CD4-positive, alpha-beta memory T cell (primary cell): ENCODE results near the gene NET1. TPM values are rescaled to one million over a fixed set of nuclear protein-coding genes. Genes with fewer than 3 reads are reported as not detected.

ENCODE experiments used
- CTCF ChIA-PET: fragments of 350-600 bp; sonication (Branson Sonifier 250); formaldehyde crosslinking; loops from one replicate; lab custom pipeline; 2021; ENCODE audit warnings: inconsistent platforms; ENCODE audit not compliant: partially characterized antibody; lab: Charles Lee
- POLR2A ChIA-PET: fragments of 350-600 bp; sonication (Branson Sonifier 250); formaldehyde crosslinking; loops from one replicate; lab custom pipeline; 2021; ENCODE audit not compliant: partially characterized antibody; lab: Charles Lee
- DNase-seq, 5 donors: peaks; one replicate each; pipeline versions ENCODE4 v3.0.0 to v3.0.0-alpha.2; 2020 to 2022; ENCODE audit warnings: mixed read lengths in 1 of 5
- H3K27ac ChIP-seq: one replicate; pipeline ENCODE4 v1.7.0; 2013; ENCODE audit warnings: low read depth, low read length
- H3K27me3 ChIP-seq: 2 replicates; pipeline ENCODE4 v1.7.0; 2013; ENCODE audit warnings: mild to moderate bottlenecking, low read length, moderate library complexity; ENCODE audit not compliant: insufficient read depth
- H3K36me3 ChIP-seq: 2 replicates; pipeline ENCODE4 v1.7.0; 2013; ENCODE audit warnings: mild to moderate bottlenecking, low read length, moderate library complexity; ENCODE audit not compliant: insufficient read depth
- H3K4me1 ChIP-seq: 2 replicates; pipeline ENCODE4 v1.7.0; 2013; ENCODE audit warnings: mild to moderate bottlenecking, low read length, moderate library complexity; ENCODE audit not compliant: insufficient read depth
- H3K4me3 ChIP-seq, 2 donors: one replicate each; pipeline ENCODE4 v1.7.0; 2013; ENCODE audit warnings: low read length in 2 of 2, mild to moderate bottlenecking in 1 of 2
- H3K9me3 ChIP-seq, 2 donors: one replicate each; pipeline ENCODE4 v1.7.0; 2013; ENCODE audit warnings: low read length in 2 of 2, control low read depth in 1 of 2; ENCODE audit not compliant: control insufficient read depth in 1 of 2
- H3K27ac Mint-ChIP-seq, 7 donors: one replicate each; pipeline ENCODE4 v1.8.0; 2020 to 2021; ENCODE audit warnings: mixed read lengths in 7 of 7, mild to moderate bottlenecking in 6 of 7, inconsistent platforms in 3 of 7, moderate library complexity in 3 of 7
- H3K27me3 Mint-ChIP-seq, 2 donors: one replicate each; pipeline ENCODE4 v1.8.0; 2020 to 2021; ENCODE audit warnings: mixed read lengths in 2 of 2
- H3K36me3 Mint-ChIP-seq, 2 donors: one replicate each; pipeline ENCODE4 v1.8.0; 2020 to 2021; ENCODE audit warnings: mixed read lengths in 2 of 2, inconsistent platforms in 1 of 2, mild to moderate bottlenecking in 1 of 2
- H3K4me1 Mint-ChIP-seq, 4 donors: one replicate each; pipeline ENCODE4 v1.8.0; 2020 to 2021; ENCODE audit warnings: mixed read lengths in 4 of 4, mild to moderate bottlenecking in 1 of 4
- H3K4me3 Mint-ChIP-seq, 8 donors: one replicate each; pipeline ENCODE4 v1.8.0; 2020 to 2021; ENCODE audit warnings: mixed read lengths in 8 of 8, mild to moderate bottlenecking in 7 of 8, moderate library complexity in 6 of 8, inconsistent platforms in 3 of 8
- H3K9me3 Mint-ChIP-seq, 8 donors: one replicate each; pipeline ENCODE4 v1.8.0; 2020 to 2021; ENCODE audit warnings: mixed read lengths in 8 of 8, mild to moderate bottlenecking in 5 of 8, inconsistent platforms in 3 of 8, moderate library complexity in 1 of 8
- intact Hi-C: fragments of 100-400 bp; cut with micrococcal nuclease; formaldehyde crosslinking; loops from one replicate; pipeline ENCODE4 v1.15.1; 2023
- polyA plus RNA-seq, 2 donors: library from polyadenylated mRNA; unstranded; fragments of 300-500 nt; fragmentation: Illumina TruSeq; gene quantifications; one replicate each; pipeline ENCODE4 v1.2.3, GENCODE V29; 2021
- total RNA-seq, 2 experiments: library from RNA; stranded (reverse); gene quantifications; one replicate each; pipeline ENCODE4 v1.2.3, GENCODE V29; 2021

NET1 gene
- total and polyA plus RNA-seq, 4 experiments from 2014 or later, result 5.4 to 16.4 (median 10.5) TPM

- Histone ChIP-seq H3K4me3 (no peak overlapping the region), H3K27ac (no peak overlapping the region), H3K4me1 (no peaks in the 10 kb centered on the region), H3K27me3 (no peaks in the 10 kb centered on the region), H3K36me3 (no peaks in the 10 kb centered on the region), H3K9me3 (no peaks in the 10 kb centered on the region)
- Mint-ChIP-seq H3K4me1 (peaks cover 0 to 4% (median 0%) of the 10 kb centered on the region in 4 donors), H3K9me3 (peaks cover 0 to 9% (median 5%) of the 10 kb centered on the region in 8 donors), H3K36me3 (no peaks in the 10 kb centered on the region), H3K4me3 (no peak overlapping the region), H3K27ac (peak overlapping the region in 1 of 7 donors; percentile 47), H3K27me3 (peaks cover 2 to 5% of the 10 kb centered on the region in 2 donors)
- intact Hi-C loops, result no loop called here
- DNase-seq, result no peak
- POLR2A ChIA-PET, result no interaction called here
- CTCF ChIA-PET, result interaction anchor here (0.9 to 1.0 kb wide), 2 partner anchors 46 to 132 kb away, joined by 3 read pairs; no protein-coding TSS in a partner anchor
Observed at GRCh38 chr10:5490698-5491464, 78.5 kb downstream of the NET1 start.

- no peaks in the 10 kb centered on the region for H3K36me3 ChIP-seq
- no peak for DNase-seq
- POLR2A ChIA-PET, result no interaction called here
- CTCF ChIA-PET, result no interaction called here
- intact Hi-C loops, result no loop called here
- Mint-ChIP-seq H3K36me3 (no peaks in the 10 kb centered on the region), H3K27ac (peak overlapping the region in 1 of 7 donors; percentile 47), H3K27me3 (peaks cover 2 to 5% of the 10 kb centered on the region in 2 donors), H3K4me3 (no peak overlapping the region), H3K9me3 (peaks cover 0 to 9% (median 5%) of the 10 kb centered on the region in 8 donors), H3K4me1 (peaks cover 0 to 4% (median 0%) of the 10 kb centered on the region in 4 donors)
- no peaks in the 10 kb centered on the region for H3K27me3 ChIP-seq
- no peaks in the 10 kb centered on the region for H3K9me3 ChIP-seq
- H3K4me1 ChIP-seq, result no peaks in the 10 kb centered on the region
- H3K4me3 ChIP-seq, result no peak overlapping the region
- H3K27ac ChIP-seq, result no peak overlapping the region
Observed at GRCh38 chr10:5491477-5491876, 79.1 kb downstream of the NET1 start.

- H3K36me3 ChIP-seq, result no peaks in the 10 kb centered on the region
- no peak overlapping the region for H3K27ac Mint-ChIP-seq
- no peaks in the 10 kb centered on the region for H3K4me1 ChIP-seq
- DNase-seq, result no peak
- no peaks in the 10 kb centered on the region for H3K27me3 ChIP-seq
- H3K27me3 Mint-ChIP-seq, result peaks cover 0 to 2% of the 10 kb centered on the region in 2 donors
- no peak overlapping the region for H3K4me3 ChIP-seq
- H3K9me3 Mint-ChIP-seq, result peaks cover 0 to 9% (median 5%) of the 10 kb centered on the region in 8 donors
- no peaks in the 10 kb centered on the region for H3K9me3 ChIP-seq
- peaks cover 0 to 4% (median 0%) of the 10 kb centered on the region in 4 donors for H3K4me1 Mint-ChIP-seq
- no peak overlapping the region for H3K27ac ChIP-seq
- intact Hi-C loops, result no loop called here
- POLR2A ChIA-PET, result no interaction called here
- H3K36me3 Mint-ChIP-seq, result no peaks in the 10 kb centered on the region
- no peak overlapping the region for H3K4me3 Mint-ChIP-seq
- CTCF ChIA-PET, result no interaction called here
Observed at GRCh38 chr10:5492322-5492855, 80.0 kb downstream of the NET1 start.

- H3K36me3 Mint-ChIP-seq, result no peaks in the 10 kb centered on the region
Observed at GRCh38 chr10:5492929-5493576, 80.7 kb downstream of the NET1 start.

GRCh38 chr10:5493691-5494090 lies 81.3 kb downstream of the NET1 start:
- H3K4me1 ChIP-seq, result no peaks in the 10 kb centered on the region
- peaks cover 0 to 9% (median 5%) of the 10 kb centered on the region in 8 donors for H3K9me3 Mint-ChIP-seq
- no peaks in the 10 kb centered on the region for H3K36me3 Mint-ChIP-seq
- CTCF ChIA-PET, result no interaction called here
- no peaks in the 10 kb centered on the region for H3K27me3 ChIP-seq
- H3K4me1 Mint-ChIP-seq, result peaks cover 0 to 2% (median 0%) of the 10 kb centered on the region in 4 donors
- H3K4me3 Mint-ChIP-seq, result no peak overlapping the region
- no peak for DNase-seq
- no peak overlapping the region for H3K27ac ChIP-seq
- POLR2A ChIA-PET, result no interaction called here
- H3K36me3 ChIP-seq, result no peaks in the 10 kb centered on the region
- intact Hi-C loops, result no loop called here
- H3K27ac Mint-ChIP-seq, result no peak overlapping the region
- H3K27me3 Mint-ChIP-seq, result no peaks in the 10 kb centered on the region
- H3K4me3 ChIP-seq, result no peak overlapping the region
- no peaks in the 10 kb centered on the region for H3K9me3 ChIP-seq

More at GRCh38 chr10:5492929-5493576, 80.7 kb downstream of the NET1 start:
- Mint-ChIP-seq H3K4me1 (peaks cover 0 to 4% (median 0%) of the 10 kb centered on the region in 4 donors), H3K4me3 (no peak overlapping the region), H3K9me3 (peaks cover 0 to 9% (median 5%) of the 10 kb centered on the region in 8 donors), H3K27me3 (peaks cover 0 to 2% of the 10 kb centered on the region in 2 donors), H3K27ac (no peak overlapping the region)
- H3K36me3 ChIP-seq, result no peaks in the 10 kb centered on the region
- no peaks in the 10 kb centered on the region for H3K27me3 ChIP-seq
- DNase-seq, result no peak
- H3K9me3 ChIP-seq, result no peaks in the 10 kb centered on the region
- CTCF ChIA-PET, result no interaction called here
- intact Hi-C loops, result no loop called here
- H3K27ac ChIP-seq, result no peak overlapping the region
- H3K4me1 ChIP-seq, result no peaks in the 10 kb centered on the region
- no peak overlapping the region for H3K4me3 ChIP-seq
- POLR2A ChIA-PET, result no interaction called here

- H3K4me1 Mint-ChIP-seq, result no peaks in the 10 kb centered on the region
- intact Hi-C loops, result no loop called here
- Histone ChIP-seq H3K27me3 (no peaks in the 10 kb centered on the region), H3K4me3 (no peak overlapping the region), H3K9me3 (no peaks in the 10 kb centered on the region), H3K4me1 (no peaks in the 10 kb centered on the region), H3K27ac (no peak overlapping the region), H3K36me3 (no peaks in the 10 kb centered on the region)
- POLR2A ChIA-PET, result no interaction called here
- no peak for DNase-seq
- H3K27me3 Mint-ChIP-seq, result no peaks in the 10 kb centered on the region
- no peaks in the 10 kb centered on the region for H3K36me3 Mint-ChIP-seq
- no peak overlapping the region for H3K27ac Mint-ChIP-seq
- CTCF ChIA-PET, result no interaction called here
- H3K9me3 Mint-ChIP-seq, result peaks cover 0 to 9% (median 5%) of the 10 kb centered on the region in 8 donors
- no peak overlapping the region for H3K4me3 Mint-ChIP-seq
Observed at GRCh38 chr10:5494611-5495010, 82.3 kb downstream of the NET1 start.
